NCI-H82 (cell line): ENCODE results near the gene SMO.
"Not testable (repeated sequence)": the region's sequence is repeated elsewhere in the genome, so short reads cannot be mapped to it uniquely, and the experiment has no call there.

Experiments used
- DNase-seq: peaks from one replicate; lab custom pipeline; 2025; lab: John Stamatoyannopoulos, UW

The SMO gene

DNA sequence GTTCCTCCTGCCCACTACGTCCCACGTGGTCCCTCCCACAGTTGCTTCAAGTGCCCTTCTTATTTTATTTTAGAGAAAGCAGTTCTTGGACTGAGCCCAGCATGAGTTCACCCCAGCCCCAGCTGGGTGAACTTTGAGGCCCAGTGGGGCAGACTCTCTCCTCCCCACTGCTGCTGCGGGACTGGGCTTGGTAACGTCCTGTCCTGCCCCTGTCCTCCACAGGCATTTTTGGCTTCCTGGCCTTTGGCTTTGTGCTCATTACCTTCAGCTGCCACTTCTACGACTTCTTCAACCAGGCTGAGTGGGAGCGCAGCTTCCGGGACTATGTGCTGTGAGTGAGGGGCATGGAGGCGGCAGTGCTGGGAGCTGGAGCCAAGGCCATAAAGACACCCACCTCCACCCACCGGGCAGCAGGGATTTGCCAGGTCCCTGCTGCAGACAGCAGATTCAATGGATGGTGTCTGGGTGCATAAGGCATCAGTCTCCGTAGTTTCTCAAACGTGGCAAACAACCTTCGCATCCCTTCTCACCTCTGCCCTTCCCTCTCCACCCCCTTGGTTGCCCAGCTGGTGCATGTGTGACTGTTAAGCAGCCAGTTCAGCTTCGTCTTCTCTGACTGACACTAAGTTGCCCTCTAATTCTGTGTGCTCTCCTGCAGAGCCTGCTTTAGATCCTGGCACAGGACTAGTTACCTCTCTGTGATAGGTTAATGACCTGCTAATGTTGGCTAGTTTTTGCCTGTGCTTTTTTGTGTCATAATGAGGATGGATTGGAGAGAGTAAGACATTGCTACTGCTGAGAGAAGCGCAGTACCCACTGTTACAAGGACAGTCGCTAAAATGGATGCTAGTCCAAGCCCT is 20.9 kb downstream of the SMO start:
- no peak for DNase-seq

- DNase-seq, result peak; percentile 71
These were observed 22.0 kb downstream of the SMO start for GRCh38 chr7:129210256-129210988.

GRCh38 chr7:129210989-129211312 is 22.5 kb downstream of the SMO start:
- DNase-seq, result no peak

- DNase-seq, result no peak
These were observed 23.7 kb downstream of the SMO start for GRCh38 chr7:129212126-129212525.

GRCh38 chr7:129212596-129212995 is 24.2 kb downstream of the SMO start:
- DNase-seq, result no peak

GRCh38 chr7:129213828-129214227 is 25.4 kb downstream of the SMO start:
- peak; percentile 49 for DNase-seq

DNA sequence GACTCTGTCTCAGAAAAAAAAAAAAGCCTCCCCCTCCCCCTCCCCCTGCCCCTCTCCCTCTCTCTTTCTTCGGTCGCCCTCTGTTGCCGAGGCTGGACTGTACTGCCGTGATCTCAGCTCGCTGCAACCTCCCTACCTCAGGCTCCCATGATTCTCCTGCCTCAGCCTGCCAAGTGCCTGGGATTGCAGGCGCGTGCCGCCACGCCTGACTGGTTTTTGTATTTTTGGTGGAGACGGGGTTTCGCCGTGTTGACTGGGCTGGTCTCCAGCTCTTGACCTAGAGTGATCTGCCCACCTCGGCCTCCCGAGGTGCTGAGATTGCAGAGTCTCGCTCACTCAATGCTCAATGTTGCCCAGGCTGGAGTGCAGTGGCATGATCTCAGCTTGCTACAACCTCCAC is 27.3 kb downstream of the SMO start:
- not testable (repeated sequence) for DNase-seq

DNA sequence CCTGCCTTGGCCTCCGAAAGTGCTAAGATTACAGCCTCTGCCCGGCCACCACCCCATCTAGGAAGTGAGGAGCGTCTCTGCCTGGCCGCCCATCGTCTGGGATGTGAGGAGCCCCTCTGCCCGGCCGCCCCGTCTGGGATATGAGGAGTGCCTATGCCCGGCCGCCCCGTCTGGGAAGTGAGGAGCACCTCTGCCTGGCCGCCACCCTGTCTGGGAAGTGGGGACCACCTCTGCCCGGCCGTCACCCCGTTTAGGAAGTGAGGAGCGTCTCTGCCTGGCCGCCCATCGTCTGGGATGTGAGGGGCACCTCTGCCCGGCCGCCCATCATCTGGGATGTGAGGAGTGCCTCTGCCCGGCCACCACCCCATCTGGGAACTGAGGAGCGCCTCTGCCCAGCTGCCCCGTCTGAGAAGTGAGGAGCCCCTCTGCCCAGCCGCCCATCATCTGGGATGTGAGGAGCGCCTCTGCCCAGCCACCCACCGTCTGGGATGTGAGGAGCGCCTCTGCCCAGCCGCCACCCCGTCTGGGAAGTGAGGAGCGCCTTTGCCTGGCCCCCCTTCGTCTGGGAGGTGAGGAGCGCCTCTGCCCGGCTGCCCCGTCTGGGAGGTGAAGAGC is 27.8 kb downstream of the SMO start:
- not testable (repeated sequence) for DNase-seq

GRCh38 chr7:129216821-129217416 is 28.5 kb downstream of the SMO start:
- DNase-seq, result not testable (repeated sequence)

DNA sequence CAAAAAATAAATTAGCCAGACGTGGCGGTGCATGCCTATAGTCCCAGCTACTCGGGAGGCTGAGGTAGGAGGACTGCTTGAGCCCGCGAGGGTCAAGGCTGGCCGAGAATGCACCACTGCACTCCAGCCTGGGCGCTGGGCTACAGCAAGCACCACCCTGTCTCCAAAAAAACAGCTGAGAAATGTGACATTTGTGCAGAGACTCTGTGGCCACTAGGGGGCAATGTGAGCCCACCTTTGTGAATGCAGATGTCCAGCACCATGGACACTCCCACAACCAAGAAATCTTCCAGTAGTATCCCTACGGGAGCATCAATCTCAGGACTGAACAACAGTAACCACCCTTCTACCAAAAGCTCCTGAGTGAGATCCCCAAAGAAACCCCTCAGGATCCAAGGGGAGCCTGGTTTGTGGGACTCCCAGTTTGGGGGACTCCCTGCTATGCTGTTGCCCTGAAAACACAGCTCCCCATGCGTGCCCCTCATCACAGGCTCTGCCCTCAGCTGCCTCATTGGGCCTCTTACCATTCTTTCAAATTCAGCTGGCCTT is 30.2 kb downstream of the SMO start:
- DNase-seq, result peak; percentile 95

- not testable (repeated sequence) for DNase-seq
These were observed 30.7 kb downstream of the SMO start for GRCh38 chr7:129219166-129219565.

- peak; percentile 94 for DNase-seq
These were observed 33.6 kb downstream of the SMO start for GRCh38 chr7:129222064-129222463.

DNA sequence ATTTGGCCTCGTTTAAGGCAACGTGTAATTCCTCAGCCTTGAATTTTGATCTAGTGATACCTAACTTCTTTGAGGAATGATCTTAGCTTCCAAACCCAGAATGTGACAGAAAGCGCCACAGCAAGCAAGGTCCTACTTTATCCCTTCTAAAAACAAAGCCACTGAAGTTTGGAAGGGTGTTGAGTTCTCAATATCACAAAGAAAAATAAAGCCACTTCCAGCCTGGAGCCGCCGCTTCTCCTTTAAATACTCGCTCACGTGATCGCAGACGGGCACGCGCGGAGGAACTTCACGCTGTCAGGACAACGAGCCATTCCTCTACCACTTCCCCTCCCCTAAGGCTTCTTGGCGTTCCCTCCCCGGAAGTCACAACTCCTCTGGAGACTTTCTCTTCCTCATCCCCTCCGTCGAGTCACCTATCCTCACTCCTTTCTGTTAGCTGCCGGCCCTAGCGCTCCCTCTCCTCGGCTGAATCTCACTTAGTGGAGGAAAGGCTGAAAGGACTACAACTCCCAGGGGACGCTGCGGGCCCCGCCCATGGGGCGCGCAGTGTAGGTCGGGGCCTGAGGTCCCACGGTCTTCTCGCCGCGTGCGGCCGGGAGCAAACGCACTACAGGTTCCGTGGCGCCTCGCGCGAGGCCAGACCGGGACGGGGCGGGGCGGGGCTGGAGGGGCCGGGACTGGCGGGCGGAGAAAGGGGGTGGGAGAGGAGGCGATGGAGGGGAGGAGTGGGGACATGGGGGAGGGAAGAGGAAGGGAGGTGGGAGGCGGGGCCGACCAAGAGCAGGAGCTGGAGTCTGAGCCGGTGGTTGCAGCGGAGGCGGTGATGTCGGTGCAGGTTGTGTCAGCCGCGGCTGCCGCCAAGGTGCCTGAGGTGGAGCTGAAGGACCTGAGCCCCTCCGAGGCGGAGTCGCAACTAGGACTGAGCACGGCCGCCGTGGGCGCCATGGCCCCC is 36.1 kb downstream of the SMO start, which contains the start of gene AHCYL2:
AHCYL2 (plus strand) TSS at position 780 of the 955 bp plus-strand sequence.
- peak; percentile 99 for DNase-seq

- peak; percentile 77 for DNase-seq
These were observed 36.9 kb downstream of the SMO start for GRCh38 chr7:129225206-129225930.

DNA sequence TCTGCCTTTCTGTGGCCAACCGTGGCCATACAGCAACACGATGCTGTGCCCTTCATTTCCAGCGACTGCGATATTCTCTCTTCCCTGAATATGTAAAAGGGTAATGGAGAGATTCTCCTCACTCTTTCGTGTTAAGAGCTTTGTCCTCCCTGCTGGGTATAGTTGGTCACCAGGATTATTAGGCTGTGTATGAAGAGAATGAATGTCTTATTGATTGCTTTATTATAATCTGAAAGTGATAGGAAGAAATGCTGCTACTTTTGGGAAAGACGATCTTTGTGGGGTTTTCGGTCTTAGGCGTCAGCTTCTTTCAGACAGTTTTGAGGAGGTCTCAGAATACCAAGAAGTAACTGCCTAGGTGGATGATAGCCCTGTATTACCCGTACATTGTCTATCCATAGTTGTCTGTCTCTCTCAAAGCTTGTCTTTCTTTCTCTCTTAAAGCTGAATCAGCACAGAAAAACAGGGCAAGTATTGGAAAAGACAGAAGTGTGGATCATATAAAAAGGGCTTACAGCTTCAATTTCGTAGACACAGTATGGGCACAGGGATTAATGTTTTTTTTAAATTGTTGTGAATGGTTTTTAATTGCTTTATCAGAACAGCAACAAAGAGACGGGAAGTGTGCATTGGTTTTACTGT is 37.6 kb downstream of the SMO start:
- DNase-seq, result peak; percentile 54

DNA sequence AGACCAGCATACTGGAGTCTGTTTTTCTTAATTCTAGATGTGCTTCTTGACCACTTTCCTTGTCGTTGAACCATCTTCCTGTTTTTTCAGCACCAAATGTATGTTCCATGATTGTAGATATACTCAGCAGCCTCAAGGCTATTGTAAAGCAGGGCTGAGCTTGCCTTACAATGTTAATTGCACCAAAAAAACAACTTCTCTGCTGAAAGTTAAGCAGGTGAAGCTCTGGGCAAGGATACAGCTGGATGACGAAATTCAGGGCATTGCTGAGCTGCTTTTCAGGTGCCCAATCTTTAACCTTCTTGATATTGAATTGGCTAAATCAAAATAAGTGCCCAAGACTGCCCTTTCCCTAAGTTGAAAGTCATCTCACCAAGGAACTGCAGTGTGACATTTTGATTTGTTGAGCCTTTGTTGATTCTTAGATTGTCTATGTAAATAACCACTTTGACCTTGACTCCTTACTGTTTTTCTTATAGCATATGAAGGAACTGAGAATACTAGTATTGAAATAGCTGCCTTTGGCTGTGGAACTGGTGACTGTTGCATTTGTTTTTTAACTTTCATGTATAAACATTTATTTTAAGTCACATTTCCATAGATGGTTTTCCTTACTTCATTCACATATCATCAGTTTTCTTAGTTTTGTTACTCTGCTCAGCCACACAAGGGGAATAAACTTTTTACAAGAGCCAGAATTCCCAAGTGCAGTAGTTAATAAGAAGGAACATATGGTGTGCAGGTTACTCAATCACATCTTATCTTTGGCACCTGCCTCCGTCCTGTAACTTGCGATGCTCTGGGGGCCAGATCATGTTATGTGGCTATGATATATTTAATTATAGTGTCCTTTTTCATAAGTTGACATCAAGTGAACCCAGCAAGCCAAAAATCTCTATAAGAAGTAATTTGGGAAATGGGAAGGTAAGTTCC is 39.5 kb downstream of the SMO start:
- no peak for DNase-seq

- DNase-seq, result no peak
These were observed 40.2 kb downstream of the SMO start for GRCh38 chr7:129228633-129229032.

GRCh38 chr7:129231666-129232065 is 43.2 kb downstream of the SMO start:
- no peak for DNase-seq

DNA sequence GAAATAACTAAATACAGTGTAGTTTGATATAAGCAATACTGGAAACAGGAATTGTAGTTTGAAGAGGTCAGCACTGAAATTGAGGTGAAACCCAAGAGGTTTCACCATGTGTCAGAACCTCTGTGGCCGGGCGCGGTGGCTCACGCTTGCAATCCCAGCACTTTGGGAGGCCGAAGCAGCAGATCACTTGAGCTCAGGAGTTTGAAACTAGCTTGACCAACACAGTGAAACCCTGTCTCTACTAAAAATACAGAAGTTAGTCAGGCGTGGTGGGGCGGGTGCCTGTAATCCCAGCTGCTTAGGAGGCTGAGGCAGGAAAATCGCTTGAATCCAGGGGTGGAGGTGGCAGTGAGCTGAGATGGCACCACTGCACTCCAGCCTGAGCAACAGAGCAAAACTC is 50.1 kb downstream of the SMO start:
- no peak for DNase-seq
